ENCODE measurements around the gene AIPL1.
A peak's percentile ranks its signal among the peaks of the same experiment; 100 is the strongest.

GRCh38 chr17:6421700-6422604 is 13.0 kb downstream of the AIPL1 start:
- TF ChIP-seq POLR2AphosphoS5 (IDR thresholded peaks at IDR 0.05; ENCODE audit: low read depth, low read length) (no peak), SIN3A (IDR thresholded peaks at IDR 0.05; ENCODE audit: borderline replicate concordance, insufficient read depth, low read length) (no peak), TAF1 (IDR thresholded peaks at IDR 0.05; ENCODE audit: borderline replicate concordance, insufficient read depth, low read length) (no peak), FOXP2 (optimal IDR thresholded peaks at IDR 0.05; ENCODE audit: borderline replicate concordance, extremely low read depth, extremely low read length, insufficient read depth) (peak; percentile 91)
- TF ChIP-seq, protein P1, sequence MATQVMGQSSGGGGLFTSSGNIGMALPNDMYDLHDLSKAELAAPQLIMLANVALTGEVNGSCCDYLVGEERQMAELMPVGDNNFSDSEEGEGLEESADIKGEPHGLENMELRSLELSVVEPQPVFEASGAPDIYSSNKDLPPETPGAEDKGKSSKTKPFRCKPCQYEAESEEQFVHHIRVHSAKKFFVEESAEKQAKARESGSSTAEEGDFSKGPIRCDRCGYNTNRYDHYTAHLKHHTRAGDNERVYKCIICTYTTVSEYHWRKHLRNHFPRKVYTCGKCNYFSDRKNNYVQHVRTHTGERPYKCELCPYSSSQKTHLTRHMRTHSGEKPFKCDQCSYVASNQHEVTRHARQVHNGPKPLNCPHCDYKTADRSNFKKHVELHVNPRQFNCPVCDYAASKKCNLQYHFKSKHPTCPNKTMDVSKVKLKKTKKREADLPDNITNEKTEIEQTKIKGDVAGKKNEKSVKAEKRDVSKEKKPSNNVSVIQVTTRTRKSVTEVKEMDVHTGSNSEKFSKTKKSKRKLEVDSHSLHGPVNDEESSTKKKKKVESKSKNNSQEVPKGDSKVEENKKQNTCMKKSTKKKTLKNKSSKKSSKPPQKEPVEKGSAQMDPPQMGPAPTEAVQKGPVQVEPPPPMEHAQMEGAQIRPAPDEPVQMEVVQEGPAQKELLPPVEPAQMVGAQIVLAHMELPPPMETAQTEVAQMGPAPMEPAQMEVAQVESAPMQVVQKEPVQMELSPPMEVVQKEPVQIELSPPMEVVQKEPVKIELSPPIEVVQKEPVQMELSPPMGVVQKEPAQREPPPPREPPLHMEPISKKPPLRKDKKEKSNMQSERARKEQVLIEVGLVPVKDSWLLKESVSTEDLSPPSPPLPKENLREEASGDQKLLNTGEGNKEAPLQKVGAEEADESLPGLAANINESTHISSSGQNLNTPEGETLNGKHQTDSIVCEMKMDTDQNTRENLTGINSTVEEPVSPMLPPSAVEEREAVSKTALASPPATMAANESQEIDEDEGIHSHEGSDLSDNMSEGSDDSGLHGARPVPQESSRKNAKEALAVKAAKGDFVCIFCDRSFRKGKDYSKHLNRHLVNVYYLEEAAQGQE (IDR thresholded peaks at IDR 0.05; ENCODE audit: insufficient read depth in 1 of 2, low read depth in 2 of 2, low read length in 2 of 2), result peak in 1 of 2 experiments; percentile 59; a peak in 2 of 4 replicates
